Fibroblast of lung (primary cell): ENCODE measurements around the gene CHD9. TPM values are rescaled to one million over a fixed set of nuclear protein-coding genes. Genes with fewer than 3 reads are reported as not detected.
A peak's percentile ranks its signal among the peaks of the same experiment; 100 is the strongest.

Experiments
- DNase-seq, 2 donors: peaks; one replicate each; pipeline versions ENCODE4 v3.0.0 to v3.0.0-alpha.2; 2010; ENCODE audit warnings: low read depth in 2 of 2
- H2AFZ ChIP-seq: 2 replicates; pipeline ENCODE4 v1.5.1; 2012; ENCODE audit warnings: low read length, control low read depth, inconsistent platforms
- H3K27ac ChIP-seq: 2 replicates; pipeline ENCODE4 v1.5.1; 2011; ENCODE audit warnings: low read length, control low read depth; ENCODE audit not compliant: insufficient read depth
- H3K27me3 ChIP-seq: 2 replicates; pipeline ENCODE4 v1.5.1; 2011; ENCODE audit warnings: mild to moderate bottlenecking, low read length; ENCODE audit not compliant: control insufficient read depth, insufficient read depth
- H3K36me3 ChIP-seq: 2 replicates; pipeline ENCODE4 v1.5.1; 2011; ENCODE audit warnings: low read length; ENCODE audit not compliant: control insufficient read depth, insufficient read depth
- H3K4me1 ChIP-seq: 2 replicates; pipeline ENCODE4 v1.5.1; 2011; ENCODE audit warnings: low read length; ENCODE audit not compliant: control insufficient read depth, insufficient read depth; ENCODE audit errors: extremely low read depth
- H3K4me2 ChIP-seq: 2 replicates; pipeline ENCODE4 v1.5.1; 2011; ENCODE audit warnings: low read length, control low read depth; ENCODE audit not compliant: insufficient read depth; ENCODE audit errors: extremely low read depth
- H3K4me3 ChIP-seq, 4 experiments: fragments of 200-600 bp in 1 of 4; sonication (generic) in 1 of 4; replicated peaks in 1 of 4; 2 replicates each; pipeline ENCODE4 v1.5.1; 2011 to 2016; ENCODE audit warnings: low read length in 4 of 4, low read depth in 3 of 4, mild to moderate bottlenecking in 3 of 4, control low read depth in 2 of 4, inconsistent platforms in 1 of 4, mixed read lengths in 1 of 4; ENCODE audit not compliant: insufficient read depth in 1 of 4; ENCODE audit errors: control extremely low read depth in 1 of 4
- H3K79me2 ChIP-seq: 2 replicates; pipeline ENCODE4 v1.5.1; 2012; ENCODE audit warnings: mild to moderate bottlenecking, low read length, inconsistent platforms; ENCODE audit not compliant: control insufficient read depth, insufficient read depth
- H3K9ac ChIP-seq: 2 replicates; pipeline ENCODE4 v1.5.1; 2011; ENCODE audit warnings: mild to moderate bottlenecking, low read length, control low read depth; ENCODE audit not compliant: insufficient read depth
- H3K9me3 ChIP-seq: 2 replicates; pipeline ENCODE4 v1.5.1; 2012; ENCODE audit warnings: low read depth, low read length; ENCODE audit not compliant: control insufficient read depth, insufficient read depth
- H4K20me1 ChIP-seq: 2 replicates; pipeline ENCODE4 v1.5.1; 2011; ENCODE audit warnings: low read length; ENCODE audit not compliant: control insufficient read depth, insufficient read depth; ENCODE audit errors: extremely low read depth
- EZH2 ChIP-seq: IDR thresholded peaks from 2 replicates; pipeline ENCODE4 v1.5.1; 2012; ENCODE audit warnings: low read length, control low read depth, mild to moderate bottlenecking; ENCODE audit errors: missing control alignments
- polyA plus RNA-seq, 2 donors: library from polyadenylated mRNA; depleted of rRNA in 1 of 2; stranded (reverse) in 1 of 2; unstranded in 1 of 2; fragments of >200 nt; gene quantifications; 2 replicates each; pipeline ENCODE4 v1.2.1, GENCODE V29; 2011 to 2012; ENCODE audit warnings: missing spikeins in 1 of 2
- total RNA-seq: library from RNA; depleted of rRNA; stranded (reverse); fragments of >200 nt; gene quantifications from 2 replicates; pipeline ENCODE4 v1.2.1, GENCODE V29; 2014
- TF ChIP-seq, protein P1 (sequence below), 2 donors: IDR thresholded peaks in 1 of 2; conservative IDR thresholded peaks in 1 of 2; 1 replicate in 1 of 2; 2 replicates in 1 of 2; pipeline ENCODE4 v1.5.1; 2011 to 2012; ENCODE audit warnings: low read length in 2 of 2, control low read depth in 1 of 2, inconsistent platforms in 1 of 2, low read depth in 1 of 2, mild to moderate bottlenecking in 1 of 2

Gene CHD9
- total and polyA plus RNA-seq, 2 donors (not counting 1 experiment from before 2014, with no cell fraction given): 32.9 to 60.9 TPM

DNA sequence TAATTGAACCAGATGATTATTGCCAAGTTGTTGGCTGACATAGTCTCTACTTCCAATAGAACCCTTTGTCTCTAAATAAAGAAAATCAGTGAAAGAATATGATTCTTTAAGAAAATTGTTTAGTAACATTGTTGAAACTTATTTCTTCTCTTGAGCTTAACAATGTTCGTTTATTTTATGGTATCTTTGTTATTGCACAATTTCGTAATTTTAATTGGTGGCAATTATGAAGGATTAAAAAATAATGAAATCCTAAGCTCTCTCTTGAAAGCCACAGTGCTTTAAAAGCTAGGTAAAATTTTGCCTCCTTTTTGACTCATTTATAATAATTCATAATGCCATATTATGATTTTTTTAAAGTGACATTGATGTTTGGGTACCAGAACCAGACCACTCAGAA is 230.4 kb downstream of the CHD9 start:
- no peak overlapping the region for H3K4me3 ChIP-seq
- H2AFZ ChIP-seq: no peak overlapping the region
- no peaks in the 10 kb centered on the region for H4K20me1 ChIP-seq
- H3K4me2 ChIP-seq: no peak overlapping the region
- no peaks in the 10 kb centered on the region for H3K79me2 ChIP-seq
- TF ChIP-seq EZH2: no peak
- TF ChIP-seq, protein P1, sequence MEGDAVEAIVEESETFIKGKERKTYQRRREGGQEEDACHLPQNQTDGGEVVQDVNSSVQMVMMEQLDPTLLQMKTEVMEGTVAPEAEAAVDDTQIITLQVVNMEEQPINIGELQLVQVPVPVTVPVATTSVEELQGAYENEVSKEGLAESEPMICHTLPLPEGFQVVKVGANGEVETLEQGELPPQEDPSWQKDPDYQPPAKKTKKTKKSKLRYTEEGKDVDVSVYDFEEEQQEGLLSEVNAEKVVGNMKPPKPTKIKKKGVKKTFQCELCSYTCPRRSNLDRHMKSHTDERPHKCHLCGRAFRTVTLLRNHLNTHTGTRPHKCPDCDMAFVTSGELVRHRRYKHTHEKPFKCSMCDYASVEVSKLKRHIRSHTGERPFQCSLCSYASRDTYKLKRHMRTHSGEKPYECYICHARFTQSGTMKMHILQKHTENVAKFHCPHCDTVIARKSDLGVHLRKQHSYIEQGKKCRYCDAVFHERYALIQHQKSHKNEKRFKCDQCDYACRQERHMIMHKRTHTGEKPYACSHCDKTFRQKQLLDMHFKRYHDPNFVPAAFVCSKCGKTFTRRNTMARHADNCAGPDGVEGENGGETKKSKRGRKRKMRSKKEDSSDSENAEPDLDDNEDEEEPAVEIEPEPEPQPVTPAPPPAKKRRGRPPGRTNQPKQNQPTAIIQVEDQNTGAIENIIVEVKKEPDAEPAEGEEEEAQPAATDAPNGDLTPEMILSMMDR (conservative IDR thresholded peaks at IDR 0.05 in 1 of 2, IDR thresholded peaks at IDR 0.05 in 1 of 2; ENCODE audit: low read depth in 1 of 2, low read length in 2 of 2): no peak
- H3K9me3 ChIP-seq: no peaks in the 10 kb centered on the region
- DNase-seq: no peak
- no peaks in the 10 kb centered on the region for H3K4me1 ChIP-seq
- no peak overlapping the region for H3K9ac ChIP-seq
- no peaks in the 10 kb centered on the region for H3K27me3 ChIP-seq
- H3K36me3 ChIP-seq: peaks cover 3% of the 10 kb centered on the region
- H3K27ac ChIP-seq: no peak overlapping the region

DNA sequence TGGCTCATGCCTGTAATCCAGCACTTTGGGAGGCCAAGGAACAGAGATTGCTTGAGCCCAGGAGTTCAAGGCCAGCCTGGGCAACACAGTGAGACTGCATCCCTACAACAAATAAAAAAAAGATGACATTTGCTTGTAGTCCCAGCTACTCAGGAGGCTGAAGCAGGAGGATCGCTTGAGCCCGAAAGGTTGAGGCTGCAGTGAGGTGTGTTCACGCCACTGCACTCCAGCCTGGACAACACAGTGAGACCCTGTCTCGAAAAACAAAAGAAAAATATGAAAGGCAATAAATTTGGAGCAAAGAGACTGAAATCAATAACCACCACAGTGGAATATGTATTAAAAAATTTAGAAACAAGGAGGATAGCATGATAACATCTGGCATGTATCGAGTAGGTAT is 235.7 kb downstream of the CHD9 start:
- TF ChIP-seq, protein P1 (conservative IDR thresholded peaks at IDR 0.05 in 1 of 2, IDR thresholded peaks at IDR 0.05 in 1 of 2; ENCODE audit: low read depth in 1 of 2, low read length in 2 of 2): no peak
- no peak for TF ChIP-seq EZH2
- Histone ChIP-seq H3K27ac (no peak overlapping the region), H2AFZ (no peak overlapping the region), H3K79me2 (no peaks in the 10 kb centered on the region), H4K20me1 (no peaks in the 10 kb centered on the region), H3K4me1 (no peaks in the 10 kb centered on the region), H3K4me3 (no peak overlapping the region), H3K27me3 (no peaks in the 10 kb centered on the region), H3K9ac (no peak overlapping the region), H3K36me3 (peaks cover 6% of the 10 kb centered on the region), H3K4me2 (no peak overlapping the region), H3K9me3 (no peaks in the 10 kb centered on the region)
- DNase-seq: no peak

DNA sequence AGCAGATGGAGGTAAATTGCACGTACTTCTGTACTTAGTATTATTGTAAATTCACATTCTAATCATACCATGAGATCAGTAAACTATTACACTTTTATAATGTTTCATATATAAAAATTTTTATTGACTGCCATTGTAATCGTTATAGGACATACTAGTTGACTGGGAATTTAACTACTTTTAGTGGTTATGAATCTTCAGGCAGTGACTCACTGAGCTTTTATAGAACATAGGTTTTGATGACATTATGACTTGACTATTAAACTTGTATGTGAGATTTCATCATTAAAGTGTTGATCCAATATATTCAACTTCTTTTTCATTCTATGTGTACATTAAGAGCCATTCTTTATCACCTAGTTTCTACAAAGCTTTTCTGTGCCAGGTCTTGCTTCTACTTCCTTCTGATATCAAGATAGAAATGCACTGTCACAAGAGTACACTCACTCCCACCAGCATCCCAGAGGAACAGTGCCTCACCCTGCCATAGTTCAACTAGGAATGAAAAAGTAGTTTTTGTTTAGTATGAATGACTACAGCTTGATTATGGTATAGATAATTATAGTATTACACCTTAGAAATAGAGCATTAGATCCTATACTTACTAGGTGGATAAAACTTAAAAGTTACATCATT is 237.1 kb downstream of the CHD9 start:
- Histone ChIP-seq H3K27me3 (no peaks in the 10 kb centered on the region), H3K36me3 (peaks cover 6% of the 10 kb centered on the region), H3K4me1 (no peaks in the 10 kb centered on the region), H3K27ac (no peak overlapping the region), H3K4me3 (no peak overlapping the region), H3K9ac (no peak overlapping the region), H4K20me1 (no peaks in the 10 kb centered on the region), H2AFZ (no peak overlapping the region), H3K9me3 (no peaks in the 10 kb centered on the region), H3K79me2 (no peaks in the 10 kb centered on the region), H3K4me2 (no peak overlapping the region)
- peak; percentile 13 for DNase-seq
- TF ChIP-seq, protein P1 (conservative IDR thresholded peaks at IDR 0.05 in 1 of 2, IDR thresholded peaks at IDR 0.05 in 1 of 2; ENCODE audit: low read depth in 1 of 2, low read length in 2 of 2): no peak
- TF ChIP-seq EZH2: no peak
